Measurements from ENCODE around the gene AKAP13.
"Not testable (repeated sequence)": the region's sequence is repeated elsewhere in the genome, so short reads cannot be mapped to it uniquely, and the experiment has no call there.

Gene AKAP13

DNA sequence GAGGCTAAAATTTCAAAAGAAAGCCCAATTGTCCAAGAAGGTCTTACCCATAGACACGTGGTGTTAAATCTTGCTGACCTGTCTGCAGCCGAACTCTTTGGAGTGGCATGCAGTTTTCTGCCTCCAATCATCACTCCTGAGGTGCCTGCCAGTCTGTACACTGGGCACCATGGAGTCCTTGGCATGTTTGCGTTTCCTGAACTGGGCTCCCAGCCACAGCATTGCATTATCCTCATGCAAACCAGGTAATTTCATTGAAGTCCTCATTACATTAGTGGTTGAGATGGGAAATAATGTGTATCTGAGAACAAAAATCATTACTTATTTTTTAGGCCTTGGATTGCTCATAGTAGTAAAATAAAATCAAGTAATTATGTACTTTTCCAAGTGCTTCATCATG lies 152.3 kb downstream of the AKAP13 start:
- DNase-seq (ENCODE audit: low read depth in 2 of 2): no peak

DNA sequence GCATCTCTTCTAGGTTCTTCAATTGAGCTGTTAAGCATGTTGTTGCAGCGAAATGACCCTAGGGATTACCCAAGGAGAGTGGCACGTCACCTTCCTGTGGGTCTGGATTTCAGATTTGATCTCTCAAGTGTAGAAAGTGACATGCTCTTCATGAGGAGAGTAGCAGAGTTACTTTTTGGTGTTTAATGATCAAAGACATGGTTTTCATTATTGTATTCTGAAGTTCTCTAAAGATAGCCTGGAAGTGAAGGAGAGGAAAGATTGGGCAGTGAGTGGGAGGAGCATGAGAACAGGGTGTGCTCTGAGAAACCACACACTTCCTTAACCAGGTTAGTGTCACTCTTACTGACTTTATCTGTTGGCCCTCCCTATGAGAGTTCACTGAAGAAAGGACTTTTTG lies 153.6 kb downstream of the AKAP13 start:
- DNase-seq (ENCODE audit: low read depth in 2 of 2): no peak

- not testable (repeated sequence) for DNase-seq (ENCODE audit: low read depth in 2 of 2)
Observed at GRCh38 chr15:85535533-85536330, 155.3 kb downstream of the AKAP13 start.

DNA sequence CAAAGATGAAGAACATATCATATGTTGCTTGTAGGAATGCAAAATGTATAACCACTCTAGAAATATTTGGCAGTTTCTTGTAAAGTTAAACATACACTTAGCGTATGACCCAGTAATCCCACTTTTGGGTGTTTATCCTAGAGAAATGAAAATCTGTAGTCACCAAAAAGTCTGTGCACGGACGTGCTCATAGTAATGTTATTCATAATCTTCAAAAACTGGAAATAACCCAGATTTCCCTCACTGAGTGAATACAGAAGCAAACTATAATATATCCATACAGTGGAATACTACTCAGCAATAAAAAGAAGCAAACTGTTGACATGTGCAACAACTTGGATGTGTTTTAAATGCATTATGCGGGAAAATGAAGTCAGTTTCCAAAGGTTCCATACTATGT lies 155.9 kb downstream of the AKAP13 start:
- no peak for DNase-seq (ENCODE audit: low read depth in 2 of 2)

- DNase-seq (ENCODE audit: low read depth in 2 of 2): no peak
Observed at GRCh38 chr15:85539491-85539890, 159.1 kb downstream of the AKAP13 start.

GRCh38 chr15:85540085-85540797 lies 159.8 kb downstream of the AKAP13 start:
- no peak for DNase-seq (ENCODE audit: low read depth in 2 of 2)

DNA sequence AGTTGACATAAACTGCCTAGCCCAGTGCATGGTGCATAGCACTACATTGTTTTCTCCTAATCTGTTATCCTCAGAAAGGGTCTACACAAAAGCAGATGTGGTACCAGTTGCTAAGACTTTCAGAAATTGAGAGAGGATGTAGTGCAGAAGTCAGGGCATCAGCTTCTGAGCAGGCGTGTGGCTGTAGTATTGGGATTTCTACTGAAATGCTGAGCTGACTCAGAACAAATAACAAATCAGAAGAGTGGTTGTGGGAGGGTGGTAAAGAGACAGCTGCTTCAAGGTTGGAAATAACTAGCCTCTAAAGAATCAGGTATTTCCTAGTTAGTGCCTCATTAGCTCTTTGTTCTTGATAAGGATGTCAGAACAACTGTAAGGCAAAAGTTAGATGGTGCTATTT lies 161.3 kb downstream of the AKAP13 start:
- DNase-seq (ENCODE audit: low read depth in 2 of 2): no peak

- no peak for DNase-seq (ENCODE audit: low read depth in 2 of 2)
Observed at GRCh38 chr15:85542488-85542887, 162.1 kb downstream of the AKAP13 start.

- no peak for DNase-seq (ENCODE audit: low read depth in 2 of 2)
Observed at GRCh38 chr15:85542895-85543331, 162.5 kb downstream of the AKAP13 start.

GRCh38 chr15:85543741-85544155 lies 163.3 kb downstream of the AKAP13 start:
- peak in 1 of 2 donors; percentile 14 for DNase-seq (ENCODE audit: low read depth in 2 of 2)

DNA sequence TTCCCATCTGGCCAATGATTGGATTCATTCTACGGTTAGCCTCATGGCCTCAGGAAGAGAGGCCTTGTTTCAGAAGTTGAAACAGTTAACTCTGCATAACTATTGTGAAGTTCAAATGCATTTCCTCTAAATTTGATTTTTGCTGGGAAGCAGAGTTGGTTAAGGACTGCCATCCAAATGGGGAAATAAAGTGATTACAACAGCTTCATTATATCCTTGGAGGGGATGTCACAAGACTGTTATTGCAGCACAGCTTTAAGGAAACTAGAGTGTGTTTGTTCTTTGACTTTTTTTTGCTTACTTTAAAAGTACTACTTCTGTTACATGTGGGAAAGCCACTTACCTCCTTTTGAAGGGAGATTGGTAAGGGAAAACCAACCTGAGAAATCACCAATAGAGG lies 164.8 kb downstream of the AKAP13 start:
- DNase-seq (ENCODE audit: low read depth in 2 of 2): no peak

GRCh38 chr15:85545752-85546151 lies 165.3 kb downstream of the AKAP13 start:
- no peak for DNase-seq (ENCODE audit: low read depth in 2 of 2)

GRCh38 chr15:85547386-85547785 lies 167.0 kb downstream of the AKAP13 start:
- DNase-seq (ENCODE audit: low read depth in 2 of 2): no peak

GRCh38 chr15:85550283-85550682 lies 169.9 kb downstream of the AKAP13 start:
- DNase-seq (ENCODE audit: low read depth in 2 of 2): no peak

DNA sequence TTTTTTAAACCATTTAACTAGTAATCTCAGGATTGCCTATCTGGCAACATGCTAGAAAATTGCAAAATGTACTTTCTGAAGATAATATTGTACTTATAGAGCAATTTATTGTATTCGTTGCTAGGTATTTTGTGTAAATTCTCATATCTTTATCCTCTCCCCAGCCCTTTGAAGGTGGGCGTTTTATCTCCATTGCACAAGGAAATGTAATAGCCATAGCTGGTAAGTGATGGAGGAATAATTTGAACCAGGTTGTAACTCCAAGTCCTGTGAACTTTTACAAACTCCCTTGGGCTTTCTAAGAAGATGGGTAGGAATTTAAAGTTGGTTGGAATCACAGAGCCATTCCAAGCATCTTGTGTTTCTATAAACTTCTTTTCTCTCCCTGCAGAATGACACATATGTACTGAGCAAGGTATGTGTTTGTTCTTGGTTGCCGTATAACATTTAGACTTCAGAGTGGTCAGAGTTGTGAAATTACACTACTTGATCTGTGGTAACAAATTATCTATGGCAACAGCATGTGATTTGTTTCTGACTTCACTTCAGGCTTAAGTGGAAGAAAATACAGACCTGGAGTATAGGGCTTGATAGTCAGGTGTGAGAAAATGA lies 170.9 kb downstream of the AKAP13 start:
- DNase-seq (ENCODE audit: low read depth in 2 of 2): no peak

DNA sequence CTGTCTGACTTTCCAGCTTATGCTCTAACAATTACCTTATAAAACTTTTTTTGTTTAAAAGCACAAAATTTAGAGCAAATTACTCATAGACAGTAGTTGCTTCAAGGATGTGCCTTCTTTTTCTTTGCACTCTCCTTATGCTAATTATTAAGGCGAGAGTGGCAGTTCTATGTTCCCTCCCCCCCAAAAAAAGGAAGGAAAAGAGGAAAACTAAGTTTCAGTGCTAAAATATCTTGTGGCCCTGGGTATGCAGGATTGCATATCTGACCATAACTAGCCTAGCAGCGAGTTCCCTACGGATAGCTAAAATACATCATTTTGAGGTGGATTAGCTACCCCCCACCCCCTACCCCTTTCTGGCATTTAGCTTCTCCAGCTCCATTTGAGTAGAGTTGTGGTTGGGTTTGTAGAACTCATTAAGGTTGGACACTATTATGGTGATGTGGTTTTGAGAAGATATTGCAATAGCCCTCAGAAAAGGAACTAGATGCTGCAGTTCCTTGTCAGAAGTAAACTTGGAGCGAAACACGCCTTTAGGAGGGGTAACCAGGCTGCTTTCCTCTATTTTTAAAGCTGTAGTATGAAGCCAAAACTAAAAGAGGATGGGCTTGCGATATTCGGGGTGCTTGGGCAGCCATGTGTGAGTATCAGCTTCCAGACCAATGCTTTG lies 174.6 kb downstream of the AKAP13 start:
- DNase-seq (ENCODE audit: low read depth in 2 of 2): no peak

- DNase-seq (ENCODE audit: low read depth in 2 of 2): no peak
Observed at GRCh38 chr15:85555875-85556617, 175.6 kb downstream of the AKAP13 start.

DNA sequence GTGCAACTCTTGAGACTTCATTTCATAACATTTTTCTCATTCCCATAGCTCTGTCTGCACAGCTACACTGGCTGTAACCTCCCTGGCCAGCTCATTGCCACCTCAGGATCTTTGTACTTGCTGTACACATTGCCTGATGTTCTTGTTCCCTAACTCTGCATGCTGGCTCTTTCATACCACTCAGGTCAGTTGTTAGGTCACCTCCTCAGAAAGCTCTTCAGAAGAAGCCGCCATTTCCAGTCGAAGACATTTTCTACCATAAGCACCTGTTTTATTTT lies 176.2 kb downstream of the AKAP13 start:
- no peak for DNase-seq (ENCODE audit: low read depth in 2 of 2)

- no peak for DNase-seq (ENCODE audit: low read depth in 2 of 2)
Observed at GRCh38 chr15:85557385-85557784, 177.0 kb downstream of the AKAP13 start.

- DNase-seq (ENCODE audit: low read depth in 2 of 2): no peak
Observed at GRCh38 chr15:85558848-85559247, 178.4 kb downstream of the AKAP13 start.

DNA sequence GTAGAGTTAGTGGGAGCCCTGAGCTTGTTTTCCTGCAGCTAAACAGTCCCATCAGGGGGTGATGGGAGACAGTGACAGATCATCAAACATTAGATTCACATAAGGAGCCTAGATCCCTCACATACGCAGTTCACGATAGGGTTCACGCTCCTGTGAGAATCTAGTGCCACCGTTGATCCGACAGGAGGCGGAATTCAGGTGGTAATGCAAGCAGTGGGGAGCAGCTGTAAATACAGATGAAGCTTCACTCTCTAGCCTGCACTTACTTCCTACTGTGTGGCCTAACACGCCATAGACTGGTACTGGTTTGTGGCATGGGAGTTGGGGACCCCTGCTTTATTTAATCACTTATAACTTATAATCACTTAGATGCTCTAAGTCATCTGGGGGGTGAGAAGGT lies 179.1 kb downstream of the AKAP13 start:
- DNase-seq (ENCODE audit: low read depth in 2 of 2): no peak

DNA sequence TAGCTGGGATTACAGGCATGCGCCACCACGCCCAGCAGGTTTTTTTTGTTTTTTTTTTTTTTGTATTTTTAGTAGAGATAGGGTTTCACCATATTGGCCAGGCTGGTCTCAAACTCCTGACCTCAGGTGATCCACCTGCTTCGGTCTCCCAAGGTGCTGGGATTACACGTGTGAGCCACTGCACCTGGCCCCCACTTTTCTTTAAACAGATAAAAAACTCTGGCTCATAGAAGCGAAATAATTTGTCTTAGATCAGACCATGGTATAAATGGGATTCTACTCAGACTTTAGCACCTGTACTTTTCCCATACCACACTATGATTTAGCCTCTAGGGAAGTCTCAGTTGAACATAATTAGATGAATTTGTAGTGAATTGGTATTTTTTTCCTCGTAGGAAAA lies 182.4 kb downstream of the AKAP13 start:
- no peak for DNase-seq (ENCODE audit: low read depth in 2 of 2)

Measured in stimulated activated CD8-positive, alpha-beta memory T cell treated with anti-CD3 and anti-CD28 coated beads, Interleukin-2, amount 100 ng/mL, for 48 hours (primary cell).